Loucy (cell line): Measurements from ENCODE around the gene CHRND.

ENCODE experiments used
- H2AFZ ChIP-seq: fragments of 200-600 bp; sonication (generic); 2 replicates; pipeline ENCODE4 v1.6.0; 2016; ENCODE audit warnings: antibody characterized with exemption, mild to moderate bottlenecking, low read length, moderate library complexity
- H3F3A ChIP-seq: fragments of 200-600 bp; 2 replicates; pipeline ENCODE4 v1.6.0; 2016; ENCODE audit warnings: antibody characterized with exemption, low read depth, mild to moderate bottlenecking
- H3K27me3 ChIP-seq: fragments of 200-600 bp; sonication (generic); 2 replicates; pipeline ENCODE4 v1.6.1; 2014; ENCODE audit warnings: low read length, mild to moderate bottlenecking; ENCODE audit not compliant: insufficient read depth, poor library complexity, severe bottlenecking
- H3K36me3 ChIP-seq: fragments of 200-600 bp; sonication (generic); 2 replicates; pipeline ENCODE4 v1.6.1; 2016; ENCODE audit warnings: low read length; ENCODE audit not compliant: insufficient read depth
- H3K4me1 ChIP-seq: fragments of 200-600 bp; sonication (generic); 2 replicates; pipeline ENCODE4 v1.5.1; 2014; ENCODE audit warnings: low read length, mild to moderate bottlenecking; ENCODE audit not compliant: insufficient read depth, poor library complexity, severe bottlenecking
- H3K4me2 ChIP-seq: fragments of 200-600 bp; sonication (generic); 2 replicates; pipeline ENCODE4 v1.6.0; 2014; ENCODE audit warnings: antibody characterized with exemption, low read length, low read depth, mild to moderate bottlenecking; ENCODE audit not compliant: poor library complexity, severe bottlenecking
- H3K4me3 ChIP-seq: fragments of 200-600 bp; sonication (generic); 2 replicates; pipeline ENCODE4 v1.5.1; 2014; ENCODE audit warnings: low read length, mild to moderate bottlenecking, mixed read lengths; ENCODE audit not compliant: poor library complexity, severe bottlenecking
- H3K79me2 ChIP-seq: fragments of 200-600 bp; sonication (generic); 2 replicates; pipeline ENCODE4 v1.6.1; 2014; ENCODE audit warnings: low read length; ENCODE audit not compliant: insufficient read depth
- H3K9ac ChIP-seq: fragments of 200-600 bp; sonication (generic); 2 replicates; pipeline ENCODE4 v1.6.0; 2014; ENCODE audit warnings: mild to moderate bottlenecking, low read depth, low read length, moderate library complexity; ENCODE audit not compliant: poor library complexity, severe bottlenecking
- H3K9me2 ChIP-seq: fragments of 200-600 bp; sonication (generic); replicated peaks from 2 replicates; pipeline ENCODE4 v1.6.1; 2016; ENCODE audit warnings: low read depth, low read length, mixed read lengths
- H3K9me3 ChIP-seq: fragments of 200-600 bp; sonication (generic); 2 replicates; pipeline ENCODE4 v1.6.1; 2014; ENCODE audit warnings: mild to moderate bottlenecking, antibody characterized with exemption, low read length, low read depth; ENCODE audit not compliant: insufficient read depth
- H4K20me1 ChIP-seq: fragments of 200-600 bp; sonication (generic); 2 replicates; pipeline ENCODE4 v1.6.0; 2014; ENCODE audit warnings: antibody characterized with exemption, low read length, mild to moderate bottlenecking; ENCODE audit not compliant: insufficient read depth, poor library complexity, severe bottlenecking
- CTCF ChIP-seq: fragments of 200-600 bp; sonication (generic); conservative IDR thresholded peaks from 2 replicates; pipeline ENCODE4 v1.5.1; 2014; ENCODE audit warnings: mild to moderate bottlenecking, antibody characterized with exemption, low read length
- EZH2phosphoT487 ChIP-seq: fragments of 200-600 bp; IDR thresholded peaks from 2 replicates; pipeline ENCODE4 v1.6.1; 2018; ENCODE audit warnings: antibody characterized with exemption, mild to moderate bottlenecking, moderate library complexity, borderline replicate concordance

The CHRND gene

DNA sequence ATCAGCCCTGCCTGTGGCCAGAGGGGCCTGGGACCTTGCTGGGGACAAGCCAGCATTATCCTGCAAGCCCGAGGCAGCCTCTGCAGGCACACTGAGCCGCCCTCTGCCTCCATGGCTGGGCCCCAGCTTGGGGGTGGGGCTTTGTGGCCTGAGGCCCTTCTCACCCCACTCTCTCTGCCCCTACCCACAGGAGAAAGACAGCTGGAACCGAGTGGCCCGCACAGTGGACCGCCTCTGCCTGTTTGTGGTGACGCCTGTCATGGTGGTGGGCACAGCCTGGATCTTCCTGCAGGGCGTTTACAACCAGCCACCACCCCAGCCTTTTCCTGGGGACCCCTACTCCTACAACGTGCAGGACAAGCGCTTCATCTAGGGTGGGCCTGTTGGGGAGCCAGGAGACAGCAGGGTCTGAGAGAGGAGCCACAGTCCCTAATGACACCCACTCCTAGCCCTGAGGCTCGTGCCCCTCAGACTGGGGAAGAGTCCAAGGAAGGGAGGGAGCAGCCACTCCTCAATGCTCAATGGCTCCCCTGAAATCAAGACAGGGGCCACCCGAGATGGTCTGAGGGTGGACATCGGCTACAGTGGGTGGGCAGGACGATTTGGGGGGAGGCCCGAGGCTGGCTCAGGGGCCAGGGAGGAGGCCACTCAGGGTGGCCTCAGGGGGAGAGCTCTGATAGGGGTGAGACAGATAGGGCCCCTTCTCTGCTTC lies 9.1 kb downstream of the CHRND start:
- Histone ChIP-seq H3K79me2 (no peaks in the 10 kb centered on the region), H3K4me3 (no peak overlapping the region), H3K4me1 (no peaks in the 10 kb centered on the region), H3F3A (no peaks in the 10 kb centered on the region), H3K9ac (no peak overlapping the region), H4K20me1 (no peaks in the 10 kb centered on the region), H3K9me2 (no peaks in the 10 kb centered on the region), H3K27me3 (no peaks in the 10 kb centered on the region), H2AFZ (no peak overlapping the region), H3K4me2 (no peak overlapping the region), H3K36me3 (no peaks in the 10 kb centered on the region), H3K9me3 (no peaks in the 10 kb centered on the region)
- TF ChIP-seq EZH2phosphoT487: no peak
- TF ChIP-seq CTCF: no peak

- Histone ChIP-seq H3K4me2 (no peak overlapping the region), H2AFZ (no peak overlapping the region), H3K4me3 (no peak overlapping the region), H3K9ac (no peak overlapping the region), H3K9me2 (no peaks in the 10 kb centered on the region), H3K79me2 (no peaks in the 10 kb centered on the region), H4K20me1 (no peaks in the 10 kb centered on the region), H3K4me1 (no peaks in the 10 kb centered on the region), H3K27me3 (no peaks in the 10 kb centered on the region), H3K9me3 (no peaks in the 10 kb centered on the region), H3K36me3 (no peaks in the 10 kb centered on the region), H3F3A (no peaks in the 10 kb centered on the region)
- TF ChIP-seq EZH2phosphoT487 (no peak), CTCF (no peak)
These were observed 10.0 kb downstream of the CHRND start for GRCh38 chr2:232535761-232536530.

- no peak overlapping the region for H3K9ac ChIP-seq
- no peaks in the 10 kb centered on the region for H3K27me3 ChIP-seq
- H3K4me2 ChIP-seq: no peak overlapping the region
- no peaks in the 10 kb centered on the region for H3K9me3 ChIP-seq
- H2AFZ ChIP-seq: no peak overlapping the region
- H3K36me3 ChIP-seq: no peaks in the 10 kb centered on the region
- TF ChIP-seq CTCF (peak; percentile 72), EZH2phosphoT487 (no peak)
- H3K9me2 ChIP-seq: no peaks in the 10 kb centered on the region
- H3K4me1 ChIP-seq: no peaks in the 10 kb centered on the region
- no peaks in the 10 kb centered on the region for H3F3A ChIP-seq
- H3K79me2 ChIP-seq: no peaks in the 10 kb centered on the region
- H4K20me1 ChIP-seq: no peaks in the 10 kb centered on the region
- H3K4me3 ChIP-seq: no peak overlapping the region
These were observed 11.1 kb downstream of the CHRND start for GRCh38 chr2:232537079-232537478.
